Activated naive CD4-positive, alpha-beta T cell treated with Interleukin-2 at 50 U/mL for 16 hours (primary cell): Measurements from ENCODE around the gene UTP14C.
"Not testable (repeated sequence)": the region's sequence is repeated elsewhere in the genome, so short reads cannot be mapped to it uniquely, and the experiment has no call there.

Source experiments
- DNase-seq: peaks from one replicate; pipeline ENCODE4 v3.0.0-alpha.2; 2020

The UTP14C gene

GRCh38 chr13:52003541-52003940, 20.9 kb upstream of the UTP14C start:
- DNase-seq: no peak

GRCh38 chr13:52004511-52005170, 19.9 kb upstream of the UTP14C start:
- DNase-seq: no peak

GRCh38 chr13:52005841-52006522, 18.5 kb upstream of the UTP14C start:
- DNase-seq: no peak

DNA sequence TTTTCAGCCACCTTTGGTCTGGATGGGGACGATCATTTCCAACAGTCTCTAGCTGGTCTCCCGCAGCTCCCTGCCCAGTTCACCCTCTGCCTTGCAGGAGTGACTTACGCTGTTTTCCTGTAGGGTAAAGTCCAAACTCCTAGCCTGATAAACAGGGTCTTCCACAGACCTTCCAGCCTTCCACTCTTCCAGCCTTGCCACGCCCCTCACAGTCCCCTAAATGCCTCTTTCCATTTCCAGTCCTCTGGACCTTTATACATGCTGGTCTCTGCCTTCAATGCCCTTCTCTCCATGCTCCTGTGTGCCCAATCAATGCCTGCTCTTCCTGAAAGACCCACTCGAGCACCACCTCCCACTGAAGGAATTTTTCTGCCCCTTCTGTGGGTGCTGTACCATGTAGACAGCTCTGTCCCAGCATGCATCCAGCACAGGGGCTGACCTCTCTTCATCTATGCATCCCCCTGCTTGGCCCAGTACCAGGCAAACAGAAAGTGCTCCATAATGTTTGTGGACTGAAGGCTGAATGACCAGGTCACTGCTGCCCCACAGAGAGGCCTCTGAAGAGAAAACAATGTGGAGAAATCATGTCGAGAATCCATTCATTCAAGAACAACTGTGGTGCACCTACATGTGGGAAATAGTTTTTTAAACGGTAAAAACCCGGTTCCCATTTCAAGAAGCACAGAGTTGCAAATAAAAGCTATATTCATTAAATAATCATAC, 17.8 kb upstream of the UTP14C start:
- DNase-seq: no peak

DNA sequence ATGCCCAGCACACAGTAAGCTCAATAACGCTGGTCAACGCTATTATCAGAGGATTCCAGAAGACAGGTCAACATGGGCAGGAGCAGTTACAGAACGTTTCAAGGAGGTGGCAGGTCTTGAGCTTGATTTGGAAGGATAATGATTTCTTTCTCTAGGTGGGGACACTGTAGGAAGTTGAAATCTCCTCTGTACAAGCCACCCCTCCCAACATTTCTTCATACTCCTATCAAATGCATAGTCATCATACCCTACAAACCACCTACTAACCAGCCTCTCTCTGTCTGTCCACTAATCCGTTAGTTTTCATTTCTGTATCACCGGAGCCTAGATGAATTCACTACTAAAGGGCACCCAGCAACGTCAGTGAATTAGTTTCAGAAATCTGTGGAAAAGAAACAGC, 14.5 kb upstream of the UTP14C start:
- no peak for DNase-seq

- peak; percentile 30 for DNase-seq
These were observed 13.4 kb upstream of the UTP14C start, which contains the start of gene ATP7B for GRCh38 chr13:52010890-52011631. TSS of gene ATP7B (minus strand) at chr13:52011450. CDS start at chr13:52011337, 113 bp downstream.

DNA sequence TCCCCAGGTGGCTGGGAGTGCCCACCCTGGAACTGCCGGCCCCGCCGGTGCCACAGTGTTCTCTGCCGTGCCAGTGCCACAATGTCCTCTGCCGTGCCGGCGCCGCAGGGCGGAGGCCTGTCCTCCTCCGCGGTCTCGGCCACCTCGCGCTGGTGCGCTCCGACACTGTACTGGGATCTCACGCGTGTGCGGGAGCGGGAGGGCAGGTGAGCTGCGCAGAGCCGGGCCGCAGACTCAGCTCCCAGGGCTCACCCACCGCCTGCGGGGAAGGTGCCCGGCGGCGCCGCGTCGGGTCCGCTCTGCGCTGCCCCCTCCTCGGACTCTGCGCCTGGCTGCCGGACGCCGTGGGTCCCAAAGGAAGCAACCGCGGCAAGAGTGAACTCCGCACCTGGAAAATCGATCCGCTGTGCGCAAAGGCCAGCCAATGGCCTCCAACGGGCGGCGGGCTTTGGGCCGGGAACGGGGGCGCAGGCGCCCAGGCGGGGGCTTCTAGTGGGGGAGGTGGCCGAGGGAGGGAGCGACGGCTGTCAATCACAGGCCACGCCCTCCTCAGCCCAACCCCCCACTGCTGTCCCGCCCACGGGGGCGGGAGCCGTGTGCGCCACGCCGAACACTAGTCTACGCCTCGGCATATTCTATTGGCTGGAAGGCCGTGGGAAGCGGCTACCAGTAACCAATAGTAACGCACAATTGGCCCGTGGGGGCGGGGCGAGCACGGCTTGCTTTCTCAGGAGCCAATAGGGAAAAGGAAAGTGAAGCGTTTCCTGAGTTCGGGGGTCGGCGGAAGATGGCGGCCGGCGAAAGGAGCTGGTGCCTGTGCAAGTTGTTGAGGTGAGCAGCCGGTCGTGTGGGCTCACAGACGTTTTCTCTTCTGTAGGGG, 12.6 kb upstream of the UTP14C start, which contains the start of gene ALG11:
TSS of gene ALG11 (plus strand) at position 767 of the 880 bp plus-strand sequence. CDS start at position 788, 21 bp downstream.
- peak; percentile 100 for DNase-seq

GRCh38 chr13:52012512-52012836, 12.0 kb upstream of the UTP14C start:
- DNase-seq: no peak

- DNase-seq: no peak
These were observed 8.2 kb upstream of the UTP14C start for GRCh38 chr13:52016296-52016695.

GRCh38 chr13:52020191-52020590, 4.3 kb upstream of the UTP14C start:
- no peak for DNase-seq

GRCh38 chr13:52022356-52022755, 2.1 kb upstream of the UTP14C start:
- DNase-seq: no peak

GRCh38 chr13:52025475-52026245, 1.2 kb downstream of the UTP14C start:
- no peak for DNase-seq

GRCh38 chr13:52026246-52026626, 1.7 kb downstream of the UTP14C start:
- DNase-seq: no peak

DNA sequence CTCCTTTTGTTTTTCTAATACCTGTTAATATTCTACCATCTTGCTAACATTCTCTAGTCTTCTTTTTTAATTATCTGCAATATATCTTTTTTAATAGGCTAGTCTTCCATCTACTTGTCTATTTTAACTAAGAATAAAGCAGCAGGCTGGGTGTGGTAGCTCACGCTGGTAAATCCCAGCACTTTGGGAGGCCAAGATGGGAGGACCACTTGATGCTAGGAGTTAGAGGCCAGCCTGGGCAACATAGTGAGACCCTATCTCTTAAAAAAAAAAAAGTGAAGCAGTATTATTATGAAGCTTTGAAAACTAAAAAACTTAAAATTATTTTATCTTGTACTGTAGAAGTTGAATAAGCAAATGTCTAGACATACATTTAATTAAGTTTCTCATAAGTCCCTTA, 3.3 kb downstream of the UTP14C start:
- no peak for DNase-seq

GRCh38 chr13:52029569-52029968, 5.1 kb downstream of the UTP14C start:
- DNase-seq: no peak

DNA sequence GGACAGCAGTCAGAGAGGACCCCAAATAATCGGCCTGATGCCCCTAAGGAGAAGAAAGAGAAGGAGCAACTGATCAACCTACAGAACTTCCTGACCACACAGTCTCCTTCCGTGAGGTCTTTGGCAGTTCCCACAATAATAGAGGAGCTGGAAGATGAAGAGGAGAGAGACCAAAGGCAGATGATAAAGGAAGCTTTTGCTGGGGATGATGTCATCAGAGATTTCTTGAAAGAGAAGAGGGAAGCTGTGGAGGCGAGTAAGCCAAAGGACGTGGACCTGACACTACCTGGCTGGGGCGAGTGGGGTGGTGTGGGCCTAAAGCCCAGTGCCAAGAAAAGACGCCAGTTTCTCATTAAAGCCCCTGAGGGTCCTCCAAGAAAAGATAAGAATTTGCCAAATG, 5.9 kb downstream of the UTP14C start:
- not testable (repeated sequence) for DNase-seq

DNA sequence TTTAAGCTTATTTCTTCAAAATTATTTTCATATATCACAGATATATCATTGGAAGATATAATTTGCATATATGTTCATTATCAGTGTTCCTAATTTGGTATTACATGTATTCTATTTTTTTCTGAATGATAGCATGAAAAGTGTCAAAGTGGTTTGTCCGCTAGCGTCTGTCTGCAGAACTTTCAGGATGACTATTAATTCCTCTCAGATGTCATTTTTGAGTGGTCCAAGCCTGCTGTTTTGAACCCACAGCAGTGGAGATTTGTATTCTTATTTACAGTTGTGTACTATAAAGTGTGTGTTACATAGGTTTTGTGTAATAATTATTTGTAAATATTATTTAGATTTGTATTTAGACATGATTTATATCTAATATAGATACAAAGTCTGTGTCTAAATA, 8.5 kb downstream of the UTP14C start:
- DNase-seq: no peak

- no peak for DNase-seq
These were observed 10.2 kb downstream of the UTP14C start for GRCh38 chr13:52034616-52035226.

DNA sequence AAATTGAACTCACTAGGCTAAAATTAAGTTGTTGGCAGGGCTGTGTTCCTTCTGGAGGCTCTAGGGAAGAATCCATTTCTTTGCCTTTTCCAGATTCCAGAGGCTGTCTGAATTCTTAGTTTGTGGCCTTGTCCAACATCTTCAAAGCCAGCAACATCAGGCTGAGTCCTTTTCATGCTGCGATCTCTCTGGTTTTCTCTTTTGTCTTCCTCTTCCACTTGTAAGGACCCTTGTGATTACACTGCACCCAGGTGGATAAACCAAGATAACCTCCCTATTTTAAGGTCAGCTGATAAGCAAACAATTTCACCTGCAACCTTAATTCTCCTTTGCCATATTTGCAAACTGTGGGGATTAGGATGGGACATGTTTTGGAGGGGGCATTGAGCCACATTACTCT, 11.5 kb downstream of the UTP14C start:
- DNase-seq: no peak

GRCh38 chr13:52043675-52044074, 19.2 kb downstream of the UTP14C start:
- no peak for DNase-seq

GRCh38 chr13:52047463-52047862, 23.0 kb downstream of the UTP14C start:
- DNase-seq: no peak
